Mesodermal cell (in vitro differentiated cells): ENCODE results near the gene CHAT.

ENCODE experiments used
- H3K27ac ChIP-seq: 2 replicates; pipeline ENCODE4 v1.7.0; 2013; ENCODE audit warnings: mild to moderate bottlenecking, low read depth, low read length, moderate library complexity; ENCODE audit not compliant: severe bottlenecking
- H3K36me3 ChIP-seq: 2 replicates; pipeline ENCODE4 v1.7.1; 2013; ENCODE audit warnings: mild to moderate bottlenecking, low read length, moderate library complexity; ENCODE audit not compliant: control insufficient read depth, insufficient read depth
- H3K4me1 ChIP-seq: one replicate; pipeline ENCODE4 v1.7.1; 2013; ENCODE audit warnings: mild to moderate bottlenecking, low read length; ENCODE audit not compliant: insufficient read depth, control insufficient read depth, poor library complexity, severe bottlenecking
- H3K4me3 ChIP-seq: 2 replicates; pipeline ENCODE4 v1.7.0; 2013; ENCODE audit warnings: low read length, control low read depth, mild to moderate bottlenecking; ENCODE audit not compliant: insufficient read depth, poor library complexity, severe bottlenecking; ENCODE audit errors: extremely low read depth
- H3K9me3 ChIP-seq: 2 replicates; pipeline ENCODE4 v1.7.1; 2013; ENCODE audit warnings: mild to moderate bottlenecking, low read length, moderate library complexity; ENCODE audit not compliant: control insufficient read depth
- WGBS, 2 experiments: methylation state at CpG; one replicate each; pipeline ENCODE4 v1.1.5; 2013; ENCODE audit warnings: missing lambda C conversion rate in 2 of 2; ENCODE audit not compliant: insufficient coverage in 2 of 2; 5-methylcytosine and 5-hydroxymethylcytosine counted together

CHAT gene

GRCh38 chr10:49597426-49598163 lies 16.2 kb upstream of the CHAT start:
- H3K4me3 ChIP-seq, result no peak overlapping the region
- no peaks in the 10 kb centered on the region for H3K36me3 ChIP-seq
- H3K4me1 ChIP-seq, result no peaks in the 10 kb centered on the region
- H3K9me3 ChIP-seq, result no peaks in the 10 kb centered on the region
- no peak overlapping the region for H3K27ac ChIP-seq
- WGBS, 2 experiments, result 79 to 92% methylated on average over 8 to 9 of the region's 11 CpGs

GRCh38 chr10:49598164-49598856 lies 15.5 kb upstream of the CHAT start:
- no peaks in the 10 kb centered on the region for H3K36me3 ChIP-seq
- 84 to 93% methylated on average over 7 of the region's 8 CpGs for WGBS, 2 experiments
- H3K9me3 ChIP-seq, result no peaks in the 10 kb centered on the region
- H3K4me3 ChIP-seq, result no peak overlapping the region
- H3K4me1 ChIP-seq, result no peaks in the 10 kb centered on the region
- H3K27ac ChIP-seq, result no peak overlapping the region

DNA sequence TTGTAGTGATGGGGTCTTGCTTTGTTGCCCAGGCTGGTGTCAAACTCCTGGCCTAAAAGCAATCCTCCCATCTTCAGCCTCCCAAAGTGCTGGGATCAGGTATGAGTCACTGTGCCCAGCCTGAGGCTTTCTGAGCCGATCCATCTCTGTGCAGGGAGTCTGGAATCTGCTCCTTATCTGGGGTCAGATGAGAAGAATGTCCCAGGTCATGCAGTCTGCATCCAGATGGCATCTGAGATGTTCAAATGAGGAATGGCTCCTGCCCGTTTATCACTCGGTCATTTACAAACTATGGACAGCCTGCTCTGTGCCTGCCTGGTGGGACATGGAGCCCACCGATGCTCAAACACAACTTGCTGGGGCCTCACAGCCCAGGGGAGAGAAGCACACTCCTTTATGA lies 14.9 kb upstream of the CHAT start:
- Histone ChIP-seq H3K27ac (no peak overlapping the region), H3K36me3 (no peaks in the 10 kb centered on the region), H3K4me1 (no peaks in the 10 kb centered on the region), H3K9me3 (no peaks in the 10 kb centered on the region), H3K4me3 (no peak overlapping the region)
- 80 to 85% methylated on average over 4 of the region's 4 CpGs for WGBS, 2 experiments

GRCh38 chr10:49599546-49599945 lies 14.3 kb upstream of the CHAT start:
- H3K36me3 ChIP-seq, result no peaks in the 10 kb centered on the region
- H3K4me3 ChIP-seq, result no peak overlapping the region
- H3K4me1 ChIP-seq, result no peaks in the 10 kb centered on the region
- H3K27ac ChIP-seq, result no peak overlapping the region
- 63 to 84% methylated on average over 2 to 3 of the region's 3 CpGs for WGBS, 2 experiments
- H3K9me3 ChIP-seq, result no peaks in the 10 kb centered on the region

GRCh38 chr10:49600046-49600445 lies 13.8 kb upstream of the CHAT start:
- Histone ChIP-seq H3K4me1 (no peaks in the 10 kb centered on the region), H3K27ac (no peak overlapping the region), H3K9me3 (no peaks in the 10 kb centered on the region), H3K36me3 (no peaks in the 10 kb centered on the region), H3K4me3 (no peak overlapping the region)
- WGBS, 2 experiments, result 84 to 98% methylated on average over 6 to 8 of the region's 8 CpGs

- no peaks in the 10 kb centered on the region for H3K9me3 ChIP-seq
- no peaks in the 10 kb centered on the region for H3K4me1 ChIP-seq
- H3K4me3 ChIP-seq, result no peak overlapping the region
- no peaks in the 10 kb centered on the region for H3K36me3 ChIP-seq
- WGBS, 2 experiments, result 75 to 94% methylated on average over 2 of the region's 4 CpGs
- H3K27ac ChIP-seq, result no peak overlapping the region
Measured at GRCh38 chr10:49600781-49601400, 12.9 kb upstream of the CHAT start.

DNA sequence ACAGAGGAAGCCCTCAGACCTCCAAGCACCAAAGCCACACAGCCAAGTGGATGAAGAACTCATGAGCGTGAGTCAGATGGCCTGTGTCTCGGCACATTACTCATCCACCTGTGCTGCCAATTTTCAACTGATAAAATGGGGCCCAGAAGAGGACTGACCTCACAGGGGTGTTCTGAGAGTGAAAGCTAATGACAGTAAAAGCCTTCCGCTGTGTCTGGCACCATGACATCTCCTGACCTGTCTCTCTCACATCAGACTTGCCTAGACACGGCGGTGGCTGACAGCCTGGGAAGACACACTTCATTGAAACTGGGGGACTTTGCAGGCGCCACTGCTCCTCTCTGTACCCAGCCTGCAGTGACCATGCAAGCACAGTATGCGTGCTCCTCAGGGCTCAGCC lies 12.0 kb upstream of the CHAT start:
- Histone ChIP-seq H3K9me3 (no peaks in the 10 kb centered on the region), H3K4me1 (no peaks in the 10 kb centered on the region), H3K27ac (no peak overlapping the region), H3K36me3 (no peaks in the 10 kb centered on the region), H3K4me3 (no peak overlapping the region)
- WGBS, 2 experiments, result 73 to 93% methylated on average over 5 of the region's 7 CpGs

- H3K9me3 ChIP-seq, result no peaks in the 10 kb centered on the region
- no peak overlapping the region for H3K4me3 ChIP-seq
- no peaks in the 10 kb centered on the region for H3K36me3 ChIP-seq
- 71 to 72% methylated on average over 2 of the region's 2 CpGs for WGBS, 2 experiments
- no peaks in the 10 kb centered on the region for H3K4me1 ChIP-seq
- no peak overlapping the region for H3K27ac ChIP-seq
Measured at GRCh38 chr10:49602380-49603023, 11.3 kb upstream of the CHAT start.

- Histone ChIP-seq H3K27ac (no peak overlapping the region), H3K9me3 (no peaks in the 10 kb centered on the region), H3K4me1 (no peaks in the 10 kb centered on the region), H3K4me3 (no peak overlapping the region), H3K36me3 (no peaks in the 10 kb centered on the region)
- WGBS, 2 experiments, result 72 to 77% methylated on average over 4 to 6 of the region's 6 CpGs
Measured at GRCh38 chr10:49605216-49605938, 8.5 kb upstream of the CHAT start.

DNA sequence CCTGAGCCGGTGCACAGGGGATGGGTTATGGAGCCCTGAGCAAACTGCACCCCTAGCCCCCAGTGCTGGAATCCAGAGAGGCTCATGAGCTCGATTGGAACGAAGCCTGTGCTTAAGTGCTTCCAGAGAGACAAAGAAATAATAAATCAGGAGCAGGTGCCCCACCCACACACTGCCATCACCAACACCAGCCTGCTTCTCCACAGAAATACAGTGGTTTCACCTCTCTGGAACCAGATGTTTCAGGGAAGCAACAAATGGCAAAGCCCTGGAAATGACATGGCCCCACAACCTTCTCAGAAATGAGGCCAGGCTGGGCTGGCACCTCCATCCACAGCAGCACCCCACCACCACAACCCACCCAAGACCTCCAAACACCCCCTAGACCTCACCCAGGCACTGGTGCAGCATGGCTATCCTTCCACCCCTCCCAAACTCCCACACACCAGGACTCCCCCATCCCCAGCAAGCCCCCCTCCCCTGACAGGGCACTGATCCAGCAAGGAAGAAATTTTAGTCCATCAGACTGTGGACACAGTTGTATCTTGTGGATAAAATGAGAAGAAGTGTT lies 7.8 kb upstream of the CHAT start:
- no peak overlapping the region for H3K27ac ChIP-seq
- H3K4me1 ChIP-seq, result no peaks in the 10 kb centered on the region
- no peaks in the 10 kb centered on the region for H3K9me3 ChIP-seq
- 43 to 100% methylated on average over 1 to 3 of the region's 3 CpGs for WGBS, 2 experiments
- H3K4me3 ChIP-seq, result no peak overlapping the region
- H3K36me3 ChIP-seq, result no peaks in the 10 kb centered on the region
